Keratinocyte (primary cell): ENCODE measurements around the gene PAX7. TPM values are rescaled to one million over a fixed set of nuclear protein-coding genes. Genes with fewer than 3 reads are reported as not detected.

ENCODE experiments used
- DNase-seq: peaks from one replicate; pipeline ENCODE4 v3.0.0-alpha.2; 2011; ENCODE audit warnings: low read depth, missing footprints, low spot score
- FAIRE-seq: peaks from 2 replicates; lab custom pipeline; 2011; peaks lifted over from hg19 to GRCh38; lab: Jason Lieb, UNC
- H2AFZ ChIP-seq: 2 replicates; pipeline ENCODE4 v1.6.0; 2012; ENCODE audit warnings: low read length, control low read depth, inconsistent platforms; ENCODE audit not compliant: control insufficient read depth
- H3K27ac ChIP-seq: 2 replicates; pipeline ENCODE4 v1.5.1; 2011; ENCODE audit warnings: low read length; ENCODE audit not compliant: control insufficient read depth, insufficient read depth
- H3K27me3 ChIP-seq: 3 replicates; pipeline ENCODE4 v1.6.0; 2011; ENCODE audit warnings: low read length; ENCODE audit not compliant: control insufficient read depth, insufficient read depth; ENCODE audit errors: extremely low read depth
- H3K36me3 ChIP-seq, 2 experiments: 2 replicates in 1 of 2; 3 replicates in 1 of 2; pipeline ENCODE4 v1.5.1; 2011; ENCODE audit warnings: low read length in 2 of 2, mild to moderate bottlenecking in 1 of 2; ENCODE audit not compliant: control insufficient read depth in 2 of 2, insufficient read depth in 2 of 2; ENCODE audit errors: extremely low read depth in 1 of 2
- H3K4me1 ChIP-seq: 3 replicates; pipeline ENCODE4 v1.5.1; 2011; ENCODE audit warnings: low read length; ENCODE audit not compliant: control insufficient read depth, insufficient read depth; ENCODE audit errors: extremely low read depth
- H3K4me2 ChIP-seq: 3 replicates; pipeline ENCODE4 v1.6.0; 2011; ENCODE audit warnings: low read depth, low read length; ENCODE audit not compliant: control insufficient read depth, insufficient read depth; ENCODE audit errors: extremely low read depth
- H3K4me3 ChIP-seq, 3 experiments: fragments of 200-600 bp in 1 of 3; sonication (generic) in 1 of 3; 2 replicates in 2 of 3; 3 replicates in 1 of 3; pipeline ENCODE4 v1.5.1; 2011 to 2016; ENCODE audit warnings: low read length in 3 of 3, mild to moderate bottlenecking in 3 of 3, control low read depth in 2 of 3, inconsistent platforms in 1 of 3, low read depth in 1 of 3, mixed read lengths in 1 of 3, mixed run types in 1 of 3, moderate library complexity in 1 of 3; ENCODE audit not compliant: control insufficient read depth in 2 of 3, insufficient read depth in 2 of 3; ENCODE audit errors: extremely low read depth in 1 of 3
- H3K79me2 ChIP-seq: 2 replicates; pipeline ENCODE4 v1.6.0; 2012; ENCODE audit warnings: low read length; ENCODE audit not compliant: control insufficient read depth, insufficient read depth
- H3K9ac ChIP-seq: 3 replicates; pipeline ENCODE4 v1.6.0; 2011; ENCODE audit warnings: low read length; ENCODE audit not compliant: control insufficient read depth, insufficient read depth; ENCODE audit errors: extremely low read depth
- H3K9me1 ChIP-seq: 3 replicates; pipeline ENCODE4 v1.6.0; 2011; ENCODE audit warnings: low read length; ENCODE audit not compliant: control insufficient read depth, insufficient read depth; ENCODE audit errors: extremely low read depth
- H3K9me3 ChIP-seq: 2 replicates; pipeline ENCODE4 v1.5.1; 2012; ENCODE audit warnings: low read depth, low read length; ENCODE audit not compliant: control insufficient read depth
- H4K20me1 ChIP-seq: 3 replicates; pipeline ENCODE4 v1.6.0; 2011; ENCODE audit warnings: low read length; ENCODE audit not compliant: control insufficient read depth, insufficient read depth; ENCODE audit errors: extremely low read depth
- EZH2 ChIP-seq: IDR thresholded peaks from one replicate; pipeline ENCODE4 v1.6.1; 2012; ENCODE audit warnings: inconsistent platforms, mild to moderate bottlenecking, low read length, moderate library complexity
- dilution Hi-C: fragments of 300-500 bp; cut with MboI; formaldehyde crosslinking; loops from one replicate; pipeline ENCODE4 v1.7.0; 2020; ENCODE audit warnings: low sequenced_read_pairs; ENCODE audit not compliant: extremely low pct_ligation_motif_present
- polyA plus RNA-seq, 5 experiments: library from polyadenylated mRNA; depleted of rRNA in 3 of 5; stranded (reverse) in 3 of 5; stranded (forward) in 1 of 5; unstranded in 1 of 5; fragments of >200 nt; gene quantifications; 1 replicate in 1 of 5; 2 replicates in 3 of 5; 3 replicates in 1 of 5; pipeline versions ENCODE4 v1.2.1 to v1.2.3, GENCODE V29; 2011 to 2012; ENCODE audit warnings: missing spikeins in 2 of 5, low read depth in 1 of 5, low replicate concordance in 1 of 5
- TF ChIP-seq, protein P1 (sequence below), 3 experiments: IDR thresholded peaks in 1 of 3; conservative IDR thresholded peaks in 1 of 3; optimal IDR thresholded peaks in 1 of 3; 2 replicates in 2 of 3; 3 replicates in 1 of 3; pipeline versions ENCODE3 to v1.5.1; 2011; ENCODE audit warnings: low read length in 3 of 3, mild to moderate bottlenecking in 3 of 3, moderate library complexity in 2 of 3, control low read depth in 1 of 3, inconsistent platforms in 1 of 3; ENCODE audit not compliant: insufficient read depth in 2 of 3; ENCODE audit errors: extremely low read depth in 1 of 3

PAX7 gene
- polyA plus RNA-seq, 1 donor (not counting 4 experiments of a cell fraction or from before 2014, with no cell fraction given): not detected

DNA sequence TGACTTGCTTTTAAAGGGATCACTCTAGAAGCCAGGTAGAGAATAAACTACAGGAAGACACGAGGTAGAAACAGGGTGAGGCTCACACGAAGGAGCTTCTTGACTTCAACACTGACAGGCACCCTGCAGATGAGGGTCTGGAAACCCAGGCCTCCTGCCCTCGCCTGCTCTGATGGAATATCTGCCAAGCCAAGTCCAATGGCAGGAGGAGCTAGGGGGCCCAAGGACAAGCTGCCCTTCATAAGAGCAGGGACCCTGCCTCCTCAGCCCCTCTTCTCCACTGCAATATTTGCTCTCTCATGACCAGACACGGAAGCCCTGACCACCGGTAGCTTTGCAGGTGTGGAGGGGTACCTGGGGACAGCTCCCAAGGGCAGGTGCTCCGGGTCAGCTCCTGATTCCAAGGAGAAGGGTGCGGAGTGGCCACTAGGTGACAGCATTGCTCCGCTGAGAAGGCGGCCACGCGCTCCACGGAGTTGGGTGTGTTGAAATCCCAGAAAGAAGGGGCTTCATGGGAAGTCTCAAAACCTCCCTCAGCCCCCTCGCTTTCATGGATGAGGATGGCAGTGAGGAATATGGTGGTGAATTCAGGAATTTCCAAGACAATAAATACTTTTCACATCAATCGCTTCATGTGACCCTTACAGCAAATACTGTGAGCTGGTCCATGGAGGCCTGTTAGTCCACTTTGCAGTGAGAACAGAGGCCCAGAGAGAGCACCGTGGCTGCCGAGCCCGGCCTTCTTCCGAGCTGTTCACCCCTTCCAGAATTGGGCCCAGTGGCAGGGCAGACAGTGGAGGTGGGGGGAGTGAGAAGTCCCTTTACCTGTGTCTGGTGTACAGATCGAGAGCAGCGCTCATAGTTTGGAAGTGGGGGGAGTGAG, 33.2 kb upstream of the PAX7 start:
- Histone ChIP-seq H3K4me3 (no peak overlapping the region), H3K27ac (no peak overlapping the region), H3K4me2 (no peak overlapping the region), H3K27me3 (peaks cover 8% of the 10 kb centered on the region), H2AFZ (no peak overlapping the region), H3K9me3 (no peaks in the 10 kb centered on the region), H3K4me1 (no peaks in the 10 kb centered on the region), H3K9ac (no peak overlapping the region), H4K20me1 (no peaks in the 10 kb centered on the region), H3K36me3 (no peaks in the 10 kb centered on the region), H3K9me1 (no peaks in the 10 kb centered on the region), H3K79me2 (no peaks in the 10 kb centered on the region)
- dilution Hi-C loops: no loop called here
- TF ChIP-seq, protein P1, sequence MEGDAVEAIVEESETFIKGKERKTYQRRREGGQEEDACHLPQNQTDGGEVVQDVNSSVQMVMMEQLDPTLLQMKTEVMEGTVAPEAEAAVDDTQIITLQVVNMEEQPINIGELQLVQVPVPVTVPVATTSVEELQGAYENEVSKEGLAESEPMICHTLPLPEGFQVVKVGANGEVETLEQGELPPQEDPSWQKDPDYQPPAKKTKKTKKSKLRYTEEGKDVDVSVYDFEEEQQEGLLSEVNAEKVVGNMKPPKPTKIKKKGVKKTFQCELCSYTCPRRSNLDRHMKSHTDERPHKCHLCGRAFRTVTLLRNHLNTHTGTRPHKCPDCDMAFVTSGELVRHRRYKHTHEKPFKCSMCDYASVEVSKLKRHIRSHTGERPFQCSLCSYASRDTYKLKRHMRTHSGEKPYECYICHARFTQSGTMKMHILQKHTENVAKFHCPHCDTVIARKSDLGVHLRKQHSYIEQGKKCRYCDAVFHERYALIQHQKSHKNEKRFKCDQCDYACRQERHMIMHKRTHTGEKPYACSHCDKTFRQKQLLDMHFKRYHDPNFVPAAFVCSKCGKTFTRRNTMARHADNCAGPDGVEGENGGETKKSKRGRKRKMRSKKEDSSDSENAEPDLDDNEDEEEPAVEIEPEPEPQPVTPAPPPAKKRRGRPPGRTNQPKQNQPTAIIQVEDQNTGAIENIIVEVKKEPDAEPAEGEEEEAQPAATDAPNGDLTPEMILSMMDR (optimal IDR thresholded peaks at IDR 0.05 in 1 of 3, IDR thresholded peaks at IDR 0.05 in 1 of 3, conservative IDR thresholded peaks at IDR 0.05 in 1 of 3; ENCODE audit: extremely low read depth in 1 of 3, insufficient read depth in 2 of 3, low read length in 3 of 3): peak; percentile 88 to 99 (median 97)
- TF ChIP-seq EZH2: no peak
- DNase-seq (no peak), FAIRE-seq (no peak)

DNA sequence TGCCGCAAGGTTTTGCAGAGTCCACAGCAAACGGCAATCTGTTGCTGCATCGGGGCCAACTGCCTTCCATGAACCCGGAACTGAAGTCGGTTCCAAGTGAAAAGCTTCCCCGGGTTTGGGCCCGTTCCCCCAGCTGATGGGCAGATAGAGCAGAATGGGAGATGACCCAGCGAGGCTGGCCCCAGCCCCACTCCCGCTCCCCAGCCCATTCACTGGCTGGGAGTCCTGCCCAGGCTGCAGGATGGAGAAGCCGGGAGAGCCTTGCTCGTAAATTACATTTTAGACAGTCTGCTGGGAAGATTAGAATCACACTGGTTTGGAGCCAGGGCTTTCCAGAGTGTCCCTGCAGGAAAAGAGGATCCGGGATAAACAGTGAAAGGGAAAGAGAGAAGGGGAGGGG, 31.6 kb upstream of the PAX7 start:
- peaks cover 9% of the 10 kb centered on the region for H3K27me3 ChIP-seq
- TF ChIP-seq EZH2: no peak
- TF ChIP-seq, protein P1 (optimal IDR thresholded peaks at IDR 0.05 in 1 of 3, IDR thresholded peaks at IDR 0.05 in 1 of 3, conservative IDR thresholded peaks at IDR 0.05 in 1 of 3; ENCODE audit: extremely low read depth in 1 of 3, insufficient read depth in 2 of 3, low read length in 3 of 3): no peak

More for the DNA sequence above, 31.6 kb upstream of the PAX7 start:
- Histone ChIP-seq H3K9ac (no peak overlapping the region), H4K20me1 (no peaks in the 10 kb centered on the region), H3K9me3 (no peaks in the 10 kb centered on the region), H3K79me2 (no peaks in the 10 kb centered on the region), H3K4me1 (no peaks in the 10 kb centered on the region), H3K4me3 (no peak overlapping the region), H2AFZ (no peak overlapping the region), H3K4me2 (no peak overlapping the region), H3K27ac (no peak overlapping the region), H3K9me1 (no peaks in the 10 kb centered on the region), H3K36me3 (no peaks in the 10 kb centered on the region)
- dilution Hi-C loops: no loop called here
- no peak for DNase-seq
- no peak for FAIRE-seq
